ENCODE results near the gene ZCCHC10.
"Not testable (repeated sequence)": the region's sequence is repeated elsewhere in the genome, so short reads cannot be mapped to it uniquely, and the experiment has no call there.

Gene ZCCHC10

GRCh38 chr5:133051542-133052316 is 25.4 kb upstream of the ZCCHC10 start, which contains the start of gene HSPA4:
Gene HSPA4 (plus strand): TSS chr5:133052013. CDS start chr5:133052251, 238 bp downstream.
- H3K4me3 ChIP-seq (ENCODE audit: low read depth, low read length): peak within 1 kb of the TSS; percentile 99
- DNase-seq (ENCODE audit: low read depth): peak; percentile 99
- peak; percentile 16 for TF ChIP-seq CTCF (conservative IDR thresholded peaks at IDR 0.05; ENCODE audit: low read depth, low read length)

- no peak for TF ChIP-seq CTCF (conservative IDR thresholded peaks at IDR 0.05; ENCODE audit: low read depth, low read length)
- no peak for DNase-seq (ENCODE audit: low read depth)
- peak overlapping the region; percentile 99 for H3K4me3 ChIP-seq (ENCODE audit: low read depth, low read length)
Measured at GRCh38 chr5:133051061-133051541, 24.8 kb upstream of the ZCCHC10 start.

DNA sequence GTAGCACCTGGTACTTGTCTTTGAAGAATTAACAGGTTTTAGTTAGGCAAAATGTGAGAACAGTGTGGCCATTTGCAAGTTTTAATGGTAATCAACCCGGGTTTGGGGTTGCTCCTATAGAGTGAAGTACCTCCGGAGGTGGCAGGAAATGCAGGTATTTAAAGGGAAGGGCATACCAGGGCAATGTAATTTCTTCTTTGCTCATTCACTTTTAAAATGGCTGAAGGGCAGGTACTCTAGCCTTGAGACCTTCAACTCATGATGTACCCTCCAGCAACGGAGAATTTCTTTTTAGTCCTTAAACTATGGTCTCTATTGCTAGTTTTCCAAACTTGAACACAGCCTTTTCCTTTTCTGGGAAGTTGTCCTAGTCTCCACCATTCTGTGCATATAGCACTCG is 24.2 kb upstream of the ZCCHC10 start:
- TF ChIP-seq CTCF (conservative IDR thresholded peaks at IDR 0.05; ENCODE audit: low read depth, low read length): no peak
- DNase-seq (ENCODE audit: low read depth): no peak
- H3K4me3 ChIP-seq (ENCODE audit: low read depth, low read length): peak overlapping the region; percentile 99

- DNase-seq (ENCODE audit: low read depth): no peak
Measured at GRCh38 chr5:133049726-133050048, 23.3 kb upstream of the ZCCHC10 start.

DNA sequence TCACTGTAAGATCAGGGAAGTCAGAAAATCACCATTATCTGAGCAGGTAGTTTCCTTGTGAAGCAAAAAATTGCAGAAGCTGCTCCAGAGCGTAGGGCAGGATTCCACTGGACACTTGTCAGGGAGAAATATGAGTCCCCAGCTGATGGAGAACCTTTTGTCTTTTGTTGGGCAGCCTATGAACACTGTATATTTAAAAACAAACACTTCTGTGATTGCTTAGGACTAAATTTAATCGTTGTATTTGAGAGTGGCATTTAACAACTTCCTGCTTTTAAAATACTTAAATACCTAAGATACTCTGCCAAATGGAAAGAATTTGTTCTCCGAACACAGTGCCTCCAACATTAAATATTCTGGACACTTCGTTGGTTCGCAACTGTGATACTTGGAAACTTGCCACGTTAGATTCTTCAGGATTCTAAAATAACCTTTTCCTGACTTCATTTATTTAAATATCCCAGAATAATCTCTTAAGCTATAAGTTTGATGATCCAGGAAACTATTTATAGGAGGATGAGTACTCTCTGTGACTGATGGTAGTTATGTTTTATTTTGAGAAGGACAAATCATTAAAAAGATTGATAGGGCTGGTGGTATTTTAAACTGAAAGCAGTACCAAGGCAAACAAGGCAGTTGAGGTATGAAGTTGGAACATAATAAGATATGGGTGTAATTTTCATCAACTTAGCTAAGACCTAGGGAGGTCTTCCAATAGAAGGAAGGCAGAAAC is 22.8 kb upstream of the ZCCHC10 start:
- H3K4me3 ChIP-seq (ENCODE audit: low read depth, low read length): no peak overlapping the region
- no peak for TF ChIP-seq CTCF (conservative IDR thresholded peaks at IDR 0.05; ENCODE audit: low read depth, low read length)
- DNase-seq (ENCODE audit: low read depth): peak; percentile 57

More at GRCh38 chr5:133049726-133050048, 23.3 kb upstream of the ZCCHC10 start:
- H3K4me3 ChIP-seq (ENCODE audit: low read depth, low read length): no peak overlapping the region
- TF ChIP-seq CTCF (conservative IDR thresholded peaks at IDR 0.05; ENCODE audit: low read depth, low read length): no peak

DNA sequence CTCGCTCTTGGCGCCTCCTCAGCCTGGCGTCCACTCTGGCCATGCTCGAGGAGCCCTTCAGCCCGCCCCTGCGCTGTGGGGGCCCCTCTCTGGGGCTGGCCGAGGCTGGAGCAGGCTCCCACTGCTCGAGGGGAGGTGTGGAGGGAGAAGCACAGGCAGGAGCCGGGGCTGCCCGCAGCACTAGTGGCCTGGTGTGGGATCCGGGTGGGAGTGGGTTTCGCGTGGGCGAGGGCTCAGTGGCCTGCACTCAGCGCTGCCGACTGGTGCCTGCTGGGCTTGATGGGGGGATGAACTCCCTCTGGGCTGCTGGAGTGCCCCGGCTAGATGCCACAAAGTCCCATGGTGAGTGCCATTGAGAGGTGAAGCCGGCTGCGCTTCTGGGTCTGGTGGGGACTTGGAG is 21.1 kb upstream of the ZCCHC10 start:
- no peak overlapping the region for H3K4me3 ChIP-seq (ENCODE audit: low read depth, low read length)
- no peak for DNase-seq (ENCODE audit: low read depth)
- no peak for TF ChIP-seq CTCF (conservative IDR thresholded peaks at IDR 0.05; ENCODE audit: low read depth, low read length)

DNA sequence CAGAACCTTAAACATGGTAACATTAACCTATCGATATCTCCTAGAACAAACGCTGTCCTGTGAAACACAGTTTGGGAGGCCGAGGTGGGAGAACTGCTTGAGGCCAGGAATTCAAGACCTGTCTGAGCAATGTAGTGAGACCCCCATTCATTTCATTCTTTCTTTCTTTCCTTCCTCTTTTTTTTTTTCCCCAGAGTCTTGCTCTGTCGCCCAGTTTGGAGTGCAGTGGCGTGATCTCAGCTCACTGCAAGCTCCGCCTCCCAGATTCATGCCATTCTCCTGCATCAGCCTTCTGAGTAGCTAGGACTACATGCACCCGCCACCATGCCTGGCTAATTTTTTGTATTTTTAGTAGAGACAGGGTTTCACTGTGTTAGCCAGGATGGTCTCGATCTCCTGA is 20.2 kb upstream of the ZCCHC10 start:
- not testable (repeated sequence) for H3K4me3 ChIP-seq (ENCODE audit: low read depth, low read length); DNase-seq (ENCODE audit: low read depth)

Data from choroid plexus epithelial cell (primary cell).